ENCODE measurements around the gene JAZF1.

DNA sequence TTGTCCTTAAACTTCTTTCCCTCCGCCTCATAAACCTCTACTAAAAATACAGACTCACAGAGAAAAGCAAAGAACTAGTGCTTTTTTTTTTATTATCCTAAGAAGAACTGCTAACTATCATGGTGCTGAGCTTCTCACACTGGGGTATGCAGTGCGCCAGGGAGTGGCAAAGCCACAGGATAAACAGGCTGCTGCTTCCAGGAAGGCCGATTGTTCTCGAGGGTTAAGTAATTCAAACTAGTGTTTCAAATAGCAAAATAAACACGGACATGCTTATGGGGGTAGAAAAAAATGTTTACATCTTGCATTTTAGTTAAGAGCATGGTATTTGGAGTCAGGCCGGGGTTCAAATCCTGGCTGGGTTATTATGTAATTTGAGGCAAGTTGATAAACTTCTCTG is 283.6 kb downstream of the JAZF1 start:
- TF ChIP-seq YY1 (IDR thresholded peaks at IDR 0.05; ENCODE audit: insufficient read depth, insufficient read length) (no peak), ZNF274 (IDR thresholded peaks at IDR 0.05; ENCODE audit: low read depth, low read length) (no peak)
